NCI-H1092 treated with DMSO at 0.1 percent for 48 hours (cell line): ENCODE results near the gene FMN1.

Experiments
- DNase-seq: peaks from one replicate; lab custom pipeline; 2025; lab: John Stamatoyannopoulos, UW

FMN1 gene

DNA sequence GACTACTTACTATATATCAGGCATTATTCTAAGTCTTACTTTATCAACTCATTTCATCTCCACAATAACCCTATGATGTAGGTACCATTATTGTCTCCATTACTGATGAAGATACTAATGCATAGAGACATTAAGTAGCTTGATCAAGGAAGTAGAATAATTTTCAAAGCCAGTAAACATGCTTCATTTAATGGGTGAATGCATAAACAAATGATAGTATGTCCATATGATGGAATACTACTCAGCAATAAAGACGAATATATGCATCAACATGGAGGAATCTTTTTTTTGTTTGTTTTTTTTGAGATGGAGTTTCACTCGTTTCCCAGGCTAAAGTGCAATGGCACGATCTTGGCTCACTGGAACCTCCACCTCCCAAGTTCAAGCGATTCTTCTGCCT lies 184.9 kb downstream of the FMN1 start:
- no peak for DNase-seq

DNA sequence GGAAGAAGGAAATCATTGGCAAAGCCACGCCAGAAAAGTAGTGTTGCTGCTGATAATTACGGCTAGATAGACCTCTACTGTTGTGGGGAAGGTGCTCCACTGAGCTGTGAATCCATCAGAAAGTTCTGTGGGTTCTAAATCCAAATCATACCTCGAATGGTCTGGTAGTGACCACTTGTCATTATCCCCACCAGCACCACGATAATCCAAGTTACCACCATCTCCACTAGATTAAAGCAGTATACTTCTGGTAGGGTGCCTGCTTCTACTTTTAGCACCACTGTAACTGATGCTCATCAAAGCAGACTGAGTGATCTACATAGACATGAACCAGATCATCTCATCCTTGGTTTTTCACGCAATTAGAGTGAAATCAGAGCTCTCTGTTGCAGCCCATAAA lies 185.5 kb downstream of the FMN1 start:
- no peak for DNase-seq

DNA sequence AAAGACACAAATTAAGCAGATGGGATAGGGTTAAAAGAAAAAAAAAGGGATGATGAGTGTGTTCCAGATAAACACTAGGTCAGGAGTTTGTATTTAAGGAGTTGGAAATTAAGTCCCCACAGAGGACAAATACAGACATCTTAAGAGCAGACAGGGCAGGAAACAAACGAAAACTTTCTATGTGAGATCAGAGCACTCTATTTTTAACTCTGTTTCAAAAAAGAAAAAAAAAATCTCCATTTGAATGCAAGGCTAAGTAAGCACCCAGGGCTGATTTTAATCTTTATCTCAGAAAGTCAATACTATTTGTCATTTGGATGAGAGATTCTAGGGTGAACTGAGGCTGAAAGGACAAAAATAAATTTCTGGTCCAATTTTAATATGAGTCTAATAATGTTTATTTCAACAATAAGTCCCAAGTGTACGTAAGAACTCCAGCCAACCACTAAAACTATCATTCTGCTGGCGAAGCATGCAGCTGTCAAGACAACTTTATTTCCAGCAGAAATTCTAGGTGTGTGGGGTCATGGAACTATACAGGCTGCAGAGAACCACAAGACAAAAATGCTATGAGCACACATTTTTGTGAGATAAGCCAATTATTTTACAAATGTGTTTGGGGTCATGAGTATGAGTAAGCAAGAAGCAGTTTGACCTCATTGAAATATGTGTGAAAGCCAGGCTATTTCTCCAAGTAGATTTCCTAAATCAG lies 186.1 kb downstream of the FMN1 start:
- DNase-seq, result no peak

DNA sequence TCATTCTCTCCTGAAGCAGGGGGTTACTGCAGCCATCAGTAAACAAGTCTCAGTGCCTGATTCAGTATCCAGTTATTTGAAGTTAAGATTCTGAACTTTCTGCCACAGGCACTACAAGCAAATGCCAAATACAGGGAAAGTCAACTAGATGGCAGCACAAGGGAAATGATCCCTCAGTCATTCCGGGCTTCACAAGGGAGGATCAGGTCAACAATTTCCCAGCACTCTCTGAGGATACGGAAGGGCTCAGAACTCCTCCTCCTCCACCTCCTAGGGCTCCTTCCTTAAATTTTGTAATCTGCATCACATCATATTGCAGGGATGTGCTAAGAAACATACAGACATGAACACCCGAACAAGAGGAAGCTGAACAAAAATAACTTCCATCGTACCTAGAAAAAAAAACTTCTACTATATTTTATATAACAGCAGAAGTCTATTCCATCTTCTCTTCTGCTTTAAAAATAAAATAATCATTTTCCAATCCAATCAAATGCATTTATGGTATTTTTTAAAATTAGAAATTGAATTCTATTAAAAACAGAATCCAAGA lies 187.1 kb downstream of the FMN1 start:
- DNase-seq, result no peak

DNA sequence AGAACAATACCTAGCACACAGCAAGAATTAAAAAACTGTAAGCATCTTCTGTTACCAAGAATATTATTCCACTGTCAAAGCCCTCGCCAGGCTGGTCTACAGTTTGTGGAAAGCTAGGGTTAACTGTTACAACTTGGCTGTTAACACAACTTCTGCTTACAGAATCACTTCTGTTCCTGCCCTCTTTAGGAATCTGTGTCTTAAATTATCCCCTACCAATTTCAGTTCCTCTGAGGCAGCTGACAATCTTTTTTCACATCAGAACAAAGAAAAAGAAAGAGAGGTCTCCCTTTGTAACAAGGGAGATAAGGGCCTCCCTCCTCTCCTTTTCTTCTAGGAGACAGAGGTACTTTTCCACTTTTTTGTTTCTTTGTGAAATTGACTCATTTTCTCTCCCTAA lies 188.9 kb downstream of the FMN1 start:
- no peak for DNase-seq

DNA sequence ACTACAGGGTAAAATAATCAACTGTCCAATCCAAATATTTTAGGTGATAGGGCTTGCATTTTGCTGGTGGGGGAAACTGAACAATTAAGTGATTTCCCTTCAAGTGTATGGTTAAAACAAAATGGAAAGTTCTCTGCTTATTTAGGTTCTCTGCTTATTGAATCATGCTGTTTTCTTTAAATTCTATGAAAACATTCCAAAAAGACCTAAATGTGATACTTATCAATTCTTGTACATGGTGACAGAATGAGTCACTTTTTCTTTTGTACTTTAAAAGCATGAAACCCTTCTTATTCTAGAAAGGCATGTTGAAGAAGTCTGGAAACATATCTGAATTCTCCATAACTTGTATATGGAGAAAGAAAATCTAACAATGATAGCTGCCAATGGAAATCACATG lies 192.6 kb downstream of the FMN1 start:
- no peak for DNase-seq

DNA sequence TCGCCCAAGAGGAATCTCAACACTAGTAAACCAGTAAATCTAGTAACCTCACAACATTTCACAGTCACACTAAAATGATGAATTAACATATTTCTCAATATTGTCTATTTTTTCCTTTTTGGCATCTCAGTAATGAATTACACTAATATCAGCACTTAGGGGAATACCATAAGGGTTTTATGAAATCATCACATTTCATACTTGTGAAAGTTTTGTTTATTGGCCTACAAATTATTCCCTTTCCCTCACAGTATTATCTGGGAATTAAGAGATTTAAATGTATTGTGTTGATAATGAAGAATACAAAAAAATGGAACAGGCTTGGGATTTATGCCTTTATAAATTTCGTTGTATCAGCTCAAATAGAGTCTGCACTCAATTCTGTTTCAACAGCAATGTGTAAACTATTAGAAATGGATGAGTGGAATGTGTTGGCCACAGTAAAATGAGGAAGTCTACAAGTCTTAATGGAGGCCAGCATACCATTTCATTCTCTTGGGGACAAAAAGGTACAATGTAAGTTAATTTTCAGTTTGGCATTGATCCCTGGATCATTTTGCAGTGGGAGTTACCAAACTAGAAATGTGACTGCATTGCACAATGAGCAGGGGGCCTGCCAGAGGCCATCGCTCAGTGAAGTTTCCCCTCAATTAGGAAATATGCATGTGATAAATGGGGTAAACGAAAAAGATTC lies 195.4 kb downstream of the FMN1 start:
- DNase-seq, result no peak

DNA sequence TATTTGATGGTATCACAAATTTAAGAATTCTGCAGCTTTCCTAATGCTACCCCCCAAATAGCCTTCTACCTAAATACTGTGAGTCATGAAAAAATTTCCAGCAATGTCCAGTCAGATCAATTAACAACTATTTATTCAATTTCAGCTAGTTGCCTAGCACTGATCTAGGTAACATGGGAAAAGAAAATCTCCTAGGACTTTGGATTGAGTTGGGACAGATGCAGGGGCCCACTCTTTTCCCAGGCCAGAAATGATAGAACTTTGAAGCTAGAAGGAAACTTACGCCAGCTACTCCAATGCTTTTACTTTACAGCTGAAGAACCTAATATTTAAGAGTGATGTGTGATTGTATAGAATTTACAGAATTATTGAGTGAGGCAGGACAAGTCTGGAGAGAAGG lies 196.3 kb downstream of the FMN1 start:
- no peak for DNase-seq

DNA sequence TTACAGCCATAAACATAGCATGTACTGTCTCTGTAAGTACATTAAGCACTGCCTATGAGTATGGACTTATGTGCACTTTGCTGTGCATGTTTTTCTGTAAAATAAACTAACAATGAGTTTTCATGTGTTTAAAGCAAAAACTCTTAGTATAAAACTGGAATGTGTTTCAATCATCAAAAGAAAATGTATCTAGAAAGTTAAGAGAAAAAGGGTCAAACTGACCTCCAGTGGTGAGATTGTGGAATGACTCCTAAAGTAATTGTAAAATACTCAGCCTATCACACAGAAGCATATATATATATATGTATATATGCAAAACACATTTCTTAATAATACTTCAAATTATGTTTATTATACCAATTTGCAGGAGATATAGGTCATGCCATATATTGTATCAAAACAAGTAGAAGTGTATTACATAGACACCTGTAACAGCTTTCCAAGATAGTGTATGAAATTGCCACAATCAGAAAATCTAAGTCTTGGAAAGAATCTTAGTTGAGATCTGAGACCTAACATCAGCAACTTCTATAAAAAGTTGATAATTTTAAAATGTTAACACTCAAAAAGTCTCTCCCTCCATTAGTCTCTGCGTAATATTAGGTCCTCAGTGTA lies 199.6 kb downstream of the FMN1 start:
- peak; percentile 9 for DNase-seq

DNA sequence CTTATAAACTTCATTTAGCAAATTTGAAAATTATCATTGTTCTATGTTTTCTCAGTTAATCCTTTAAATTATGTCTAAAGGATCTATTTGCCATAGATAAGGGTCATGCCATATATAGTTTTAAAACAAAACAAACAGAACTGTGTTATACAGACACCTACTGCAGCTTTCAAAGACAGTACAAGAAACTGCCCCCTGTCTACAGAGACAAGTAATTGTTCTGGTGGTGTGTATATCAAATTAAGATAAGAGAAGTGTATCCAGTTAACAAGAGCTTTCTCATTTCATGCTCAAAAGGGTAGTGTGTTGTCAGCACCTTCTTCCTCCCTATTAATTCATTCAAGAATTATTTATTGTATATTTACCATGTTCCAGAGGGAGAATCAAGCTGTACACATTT lies 201.2 kb downstream of the FMN1 start:
- no peak for DNase-seq

DNA sequence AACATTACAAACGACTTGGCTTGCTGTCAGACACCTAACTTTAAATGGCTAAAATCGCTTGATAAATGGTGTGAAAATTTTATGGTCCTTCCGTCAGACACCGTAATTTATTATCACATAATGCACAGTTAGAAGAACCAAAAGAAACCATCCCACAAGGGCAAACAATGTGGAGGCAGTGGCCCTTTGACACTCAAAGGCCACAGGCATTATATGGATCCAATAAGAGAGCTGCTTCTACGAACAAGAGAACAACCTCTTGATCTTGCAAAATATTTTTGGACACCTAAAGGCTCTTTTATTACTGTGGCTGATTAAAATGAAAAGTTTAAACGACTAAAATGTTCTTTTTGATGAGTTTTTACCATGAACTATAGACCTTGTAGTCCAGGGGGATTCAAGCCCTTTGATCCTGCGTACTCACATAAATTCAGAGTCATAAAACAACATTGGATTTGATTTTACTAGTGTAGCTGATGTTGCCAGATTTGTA lies 202.8 kb downstream of the FMN1 start:
- DNase-seq, result no peak

DNA sequence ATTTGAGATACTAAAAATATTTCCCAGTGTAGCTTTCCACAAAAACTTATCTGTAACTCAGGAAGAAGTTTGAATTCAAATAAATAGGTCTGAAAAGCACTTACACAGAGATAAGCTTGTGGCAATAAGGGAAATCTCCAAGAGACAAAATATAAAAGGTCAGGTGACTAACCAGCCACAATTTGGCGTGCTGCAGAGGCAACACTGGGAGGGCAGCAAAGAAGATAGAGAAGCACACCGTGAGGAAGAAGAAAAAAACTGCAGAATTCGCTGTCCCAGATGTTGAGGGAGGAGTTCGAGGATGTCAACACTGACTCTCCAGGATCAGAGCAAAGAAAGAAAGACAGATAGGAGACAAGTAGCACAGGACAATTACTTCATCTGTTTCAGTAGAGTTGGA lies 204.4 kb downstream of the FMN1 start:
- DNase-seq, result no peak

DNA sequence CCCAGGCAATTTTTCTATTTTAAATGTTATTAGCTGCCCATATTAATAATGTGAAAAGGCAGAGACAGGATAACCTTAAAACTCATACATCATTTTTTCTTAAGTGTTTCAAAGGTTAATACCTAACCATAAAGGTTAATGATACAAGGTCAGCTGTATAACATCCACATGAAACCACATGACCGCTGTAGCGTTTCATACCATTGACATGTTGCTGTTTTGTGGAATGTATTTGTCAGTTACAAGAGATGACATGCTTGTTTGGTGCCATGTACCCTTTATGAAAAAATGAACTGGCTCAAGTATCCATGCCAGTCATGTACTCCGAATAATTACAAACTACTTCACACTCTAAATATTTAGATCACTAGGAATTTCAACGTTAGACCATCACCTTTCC lies 207.4 kb downstream of the FMN1 start:
- DNase-seq, result no peak

DNA sequence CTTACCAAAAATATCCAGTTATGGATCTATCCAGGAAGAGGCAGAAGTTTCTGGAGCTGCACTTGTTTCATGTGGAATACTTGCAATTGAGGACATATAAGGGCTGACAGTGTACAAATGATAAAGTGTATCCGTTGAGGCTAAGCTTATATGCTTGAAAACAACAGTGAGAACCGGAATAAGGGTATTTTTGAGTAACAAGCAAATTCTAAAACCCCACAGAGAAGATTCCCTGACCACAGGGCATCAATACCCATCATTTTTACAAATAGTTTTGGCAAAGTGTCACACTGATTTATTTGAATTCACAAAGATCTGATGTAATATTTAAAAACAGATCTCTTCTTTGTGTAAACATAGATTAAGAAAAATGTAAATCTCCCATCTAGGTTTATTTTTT lies 208.4 kb downstream of the FMN1 start:
- DNase-seq, result no peak

DNA sequence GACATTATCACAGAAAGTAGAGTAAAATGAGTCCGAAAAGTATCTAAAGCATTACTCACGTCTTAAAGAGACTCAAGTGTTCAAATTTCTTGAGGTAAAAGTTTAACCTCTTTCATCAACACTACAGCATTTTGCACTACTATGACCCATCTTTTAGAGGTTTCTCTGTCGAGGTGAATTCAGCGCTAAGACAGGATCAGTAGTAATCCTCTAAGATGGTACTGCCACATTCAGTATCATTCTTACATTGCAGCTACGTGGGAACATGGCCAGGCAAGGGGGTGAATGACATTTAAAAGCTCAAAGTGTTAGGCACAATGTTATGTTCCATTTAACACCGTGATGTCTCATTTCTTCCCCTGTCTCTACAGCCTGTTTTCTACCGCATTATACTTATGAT lies 210.8 kb downstream of the FMN1 start:
- no peak for DNase-seq

DNA sequence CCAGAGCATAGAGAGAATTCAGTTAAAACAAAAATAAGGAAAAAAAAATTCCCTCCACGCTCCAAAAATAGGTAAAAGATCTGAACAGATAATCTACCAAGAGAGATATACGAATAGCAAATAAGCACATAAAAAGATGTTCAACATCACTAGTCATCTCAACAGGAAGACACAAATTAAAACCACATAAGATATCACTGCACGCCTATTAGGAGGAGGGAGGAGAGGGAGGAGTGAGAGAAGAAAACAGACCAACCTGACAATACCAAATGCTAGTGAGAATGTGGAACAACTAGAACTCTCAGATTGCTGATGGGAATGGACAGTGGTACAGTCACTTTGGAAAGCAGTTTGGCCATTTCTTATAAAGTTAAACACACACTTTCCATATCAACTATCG lies 212.5 kb downstream of the FMN1 start:
- DNase-seq, result no peak

DNA sequence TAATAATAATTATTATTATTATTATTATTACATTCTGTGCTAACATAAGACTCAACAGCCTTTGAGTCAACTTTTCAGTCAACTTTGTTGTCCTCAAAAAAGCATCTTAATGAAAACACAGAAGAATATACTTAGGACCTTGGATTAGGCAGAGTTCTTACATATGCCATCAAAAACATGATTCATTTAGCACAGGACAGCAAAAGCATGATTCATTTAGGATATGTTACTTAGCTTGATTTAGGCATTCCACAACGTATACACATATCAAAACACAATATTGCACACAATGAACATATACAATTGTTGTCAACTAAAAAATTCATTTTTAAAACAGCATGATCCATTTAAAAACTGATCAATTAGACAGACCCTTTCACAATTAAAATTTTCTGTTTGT lies 213.0 kb downstream of the FMN1 start:
- no peak for DNase-seq

DNA sequence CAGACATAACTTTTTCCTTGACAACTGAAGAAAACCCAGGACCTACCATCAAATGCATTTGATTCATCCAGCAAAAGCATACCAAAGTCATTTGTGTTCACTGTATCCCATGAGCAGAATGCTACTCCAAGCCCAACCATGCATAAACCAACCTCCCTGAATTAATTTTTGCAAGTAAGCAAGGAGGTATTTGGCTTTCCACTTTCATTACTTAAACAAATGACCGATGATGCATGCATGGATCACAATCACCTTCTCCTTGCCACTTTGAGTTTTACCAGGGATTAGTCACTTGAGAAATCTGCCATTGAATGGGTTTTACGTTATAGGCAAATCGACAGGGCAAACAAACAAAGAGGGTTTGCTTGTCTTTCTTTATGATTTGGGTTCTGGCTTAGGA lies 214.8 kb downstream of the FMN1 start:
- DNase-seq, result no peak

DNA sequence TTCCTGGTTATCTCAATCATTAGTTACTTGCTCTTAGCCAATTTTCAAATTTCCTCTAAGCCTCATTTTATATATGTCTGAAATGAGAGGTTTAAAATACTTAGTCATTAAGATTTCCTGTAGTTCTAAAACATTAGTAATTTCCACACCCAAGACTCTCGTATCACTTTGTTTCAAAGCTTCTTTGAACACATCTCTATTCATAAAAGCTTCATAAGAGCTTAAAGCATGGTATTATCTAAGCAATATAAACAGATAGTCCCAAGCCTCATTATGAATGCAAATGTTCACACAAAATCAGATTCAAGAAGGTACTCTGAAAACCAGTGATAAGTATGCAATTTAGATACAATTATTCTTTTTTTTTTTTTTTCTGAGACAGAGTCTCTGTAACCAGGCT lies 217.0 kb downstream of the FMN1 start:
- no peak for DNase-seq

DNA sequence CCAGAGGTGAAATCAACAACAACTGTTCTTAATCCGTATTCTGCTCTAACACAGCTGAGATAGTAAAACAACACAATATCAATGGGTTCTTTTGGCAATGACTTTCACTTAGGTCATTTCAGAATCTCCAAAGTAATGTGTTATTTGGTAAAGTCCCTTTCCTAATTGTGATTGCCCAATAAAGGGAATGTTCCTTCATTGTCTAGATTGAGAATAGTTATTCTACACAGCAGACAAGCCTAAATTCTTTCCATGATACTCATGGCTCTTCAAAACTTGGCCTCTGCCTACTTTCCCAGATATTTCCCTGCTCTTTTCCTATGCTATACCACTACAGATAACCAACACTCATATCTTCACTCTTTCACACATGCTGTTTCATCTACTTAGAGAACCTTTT lies 219.8 kb downstream of the FMN1 start:
- no peak for DNase-seq

DNA sequence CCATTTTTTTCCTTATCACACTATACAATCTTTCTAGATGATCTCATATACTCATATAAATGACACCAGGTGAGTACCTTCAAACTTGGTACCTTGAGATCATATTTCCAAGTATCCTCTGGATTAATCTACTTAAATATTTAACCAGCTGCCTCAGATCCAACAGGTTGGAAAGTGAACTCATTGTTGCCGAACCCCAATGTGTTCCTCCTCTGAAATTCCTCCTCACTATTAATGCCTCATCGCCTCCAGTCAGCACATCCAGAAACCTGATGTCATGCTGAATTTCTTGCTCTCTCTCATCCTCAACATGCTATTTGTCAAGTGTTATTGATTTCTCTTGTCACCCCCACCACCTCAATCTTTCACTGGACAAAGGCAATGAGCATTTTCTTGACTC lies 221.8 kb downstream of the FMN1 start:
- no peak for DNase-seq

DNA sequence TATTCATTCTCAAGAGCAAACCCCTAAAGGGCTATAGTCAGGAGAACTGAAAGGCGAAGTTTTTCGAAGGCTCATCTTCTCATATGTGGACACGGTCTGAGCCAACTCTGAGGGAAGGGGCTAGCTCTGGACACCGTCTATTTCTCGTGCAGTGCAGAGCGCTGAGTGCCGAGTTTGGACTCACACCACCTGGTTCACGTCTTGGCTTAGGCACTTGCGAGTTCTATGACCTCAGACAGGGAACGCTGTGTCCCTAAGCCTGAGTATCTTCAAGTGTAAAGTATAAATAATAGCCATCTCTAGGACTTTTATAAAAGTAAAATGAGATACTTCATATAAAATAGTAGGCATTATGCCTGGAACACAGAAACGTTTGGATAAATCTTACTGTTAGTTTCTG lies 223.7 kb downstream of the FMN1 start:
- DNase-seq, result no peak

DNA sequence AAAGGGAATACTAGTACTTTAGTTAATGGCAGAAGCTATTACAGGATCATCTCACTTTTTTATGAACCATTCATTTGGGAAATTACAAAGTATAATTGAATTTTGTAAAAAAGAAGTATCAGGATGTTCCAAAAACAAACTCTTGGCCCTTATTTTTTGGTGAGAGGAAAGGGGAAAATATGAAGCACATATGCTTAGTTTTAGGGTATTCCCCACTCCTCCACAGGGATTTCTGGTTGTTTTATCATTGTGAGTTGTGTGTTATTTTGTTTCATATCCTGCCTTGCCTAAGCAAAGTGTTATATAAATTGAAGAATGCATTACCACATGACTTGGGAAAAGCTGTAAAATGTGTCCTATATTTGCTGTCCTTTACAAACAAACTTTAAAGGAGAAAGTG lies 227.0 kb downstream of the FMN1 start:
- no peak for DNase-seq
